Measurements from ENCODE around the gene SLC19A3.
"Not testable (repeated sequence)": the region's sequence is repeated elsewhere in the genome, so short reads cannot be mapped to it uniquely, and the experiment has no call there.

SLC19A3 gene

DNA sequence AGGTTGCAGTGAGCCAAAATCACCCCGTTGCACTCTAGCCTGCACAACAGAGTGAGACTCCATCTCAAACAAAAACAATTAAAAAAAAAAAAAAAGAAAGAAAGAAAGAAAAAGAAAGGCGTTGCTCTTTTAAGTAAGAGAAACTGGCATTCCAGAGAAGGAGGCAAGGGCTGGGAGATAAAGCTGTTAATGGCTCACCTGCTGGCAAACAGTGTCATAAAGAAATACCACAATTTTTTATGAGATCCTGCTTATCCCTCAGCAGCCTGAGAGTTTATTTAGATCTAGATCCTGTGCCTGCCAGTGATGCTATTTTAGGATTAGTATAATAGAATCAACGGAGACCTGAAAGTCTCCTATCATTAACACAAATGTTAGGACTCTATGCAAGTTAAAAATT lies 16.3 kb downstream of the SLC19A3 start:
- no peak for DNase-seq

DNA sequence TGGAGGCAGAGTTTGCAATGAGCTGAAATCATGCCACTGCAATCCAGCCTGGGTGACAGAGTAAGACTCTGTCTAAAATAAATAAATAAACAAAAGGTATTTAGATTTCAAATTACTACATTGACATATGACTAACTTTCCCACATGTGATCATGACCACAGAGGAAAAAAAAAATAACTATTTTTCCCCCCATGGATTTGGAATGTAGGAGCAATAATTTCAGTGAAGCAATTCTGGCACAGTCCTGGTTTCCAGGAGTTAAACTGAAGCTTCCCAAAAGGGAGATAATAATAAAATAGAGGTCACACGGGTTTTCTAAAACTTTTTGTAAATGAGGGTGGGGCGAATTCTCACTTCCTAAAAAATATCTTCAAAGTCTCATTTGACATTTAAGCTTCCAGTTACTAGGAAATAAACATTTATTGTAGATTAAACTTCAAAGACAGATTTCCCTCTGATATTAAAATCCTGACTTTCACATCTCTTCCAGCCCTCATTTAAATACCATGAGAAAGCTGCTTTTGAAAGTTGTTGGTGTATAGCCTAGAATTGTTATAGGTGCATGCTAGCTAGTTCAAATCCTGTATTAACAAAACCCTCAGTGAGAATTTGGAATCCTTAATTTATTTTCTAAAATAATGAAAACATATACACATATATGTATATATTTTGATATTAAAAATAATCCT lies 20.7 kb downstream of the SLC19A3 start:
- DNase-seq, result no peak

DNA sequence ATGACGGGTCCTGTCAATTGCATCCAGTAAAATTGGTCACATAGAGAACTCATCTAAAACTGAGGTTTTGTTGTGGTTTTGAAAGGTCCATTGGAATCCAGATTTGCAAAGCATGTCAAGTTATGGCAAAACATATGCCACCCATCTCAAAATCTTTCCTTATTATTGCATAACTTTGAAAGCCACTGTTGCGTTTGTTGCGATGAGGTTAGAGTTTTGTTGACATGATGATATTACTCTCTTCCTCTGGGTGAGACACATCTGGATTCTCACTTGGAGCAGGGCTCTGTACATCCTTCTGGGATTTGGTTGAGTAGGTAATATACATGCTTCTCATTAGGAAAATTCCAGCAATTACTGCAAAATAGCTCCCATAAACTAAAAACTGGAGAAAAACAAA lies 30.6 kb downstream of the SLC19A3 start:
- no peak for DNase-seq

DNA sequence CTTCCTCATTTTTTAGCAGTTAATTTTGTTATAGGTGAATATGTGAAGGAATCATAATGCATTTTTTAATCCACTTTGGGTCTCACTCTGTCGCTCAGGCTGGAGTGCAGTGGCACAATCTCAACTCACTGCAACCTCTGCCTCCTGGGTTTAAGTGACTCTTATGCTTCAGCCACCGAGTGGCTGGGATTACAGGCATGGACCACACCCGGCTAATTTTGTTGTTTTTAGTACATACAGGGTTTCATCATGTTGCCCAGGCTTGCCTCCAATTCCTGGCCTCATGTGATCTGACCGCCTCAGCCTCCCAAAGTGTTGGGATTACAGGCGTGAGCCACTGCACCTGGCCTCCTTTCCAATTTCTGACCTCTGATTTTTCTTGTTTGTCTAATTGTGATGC lies 33.6 kb downstream of the SLC19A3 start:
- DNase-seq, result no peak

DNA sequence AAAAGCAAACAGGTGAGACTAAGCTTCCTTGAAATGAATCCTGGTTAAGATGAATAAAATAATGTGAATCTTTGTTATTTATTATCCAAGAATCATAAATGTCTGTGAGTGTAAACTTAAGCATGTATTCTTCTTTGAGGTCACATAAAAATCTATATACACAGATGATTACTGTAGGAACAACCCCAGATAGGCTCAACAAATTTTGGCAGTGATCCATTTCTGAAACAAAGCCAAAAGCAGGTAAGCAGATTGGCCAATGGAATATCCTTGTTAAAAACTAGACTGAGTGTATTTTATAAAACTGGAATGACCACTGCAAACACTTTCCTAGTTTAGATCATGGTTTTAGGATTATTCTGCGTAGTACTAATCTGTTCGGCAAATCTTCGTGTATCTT lies 39.9 kb downstream of the SLC19A3 start:
- DNase-seq, result no peak

DNA sequence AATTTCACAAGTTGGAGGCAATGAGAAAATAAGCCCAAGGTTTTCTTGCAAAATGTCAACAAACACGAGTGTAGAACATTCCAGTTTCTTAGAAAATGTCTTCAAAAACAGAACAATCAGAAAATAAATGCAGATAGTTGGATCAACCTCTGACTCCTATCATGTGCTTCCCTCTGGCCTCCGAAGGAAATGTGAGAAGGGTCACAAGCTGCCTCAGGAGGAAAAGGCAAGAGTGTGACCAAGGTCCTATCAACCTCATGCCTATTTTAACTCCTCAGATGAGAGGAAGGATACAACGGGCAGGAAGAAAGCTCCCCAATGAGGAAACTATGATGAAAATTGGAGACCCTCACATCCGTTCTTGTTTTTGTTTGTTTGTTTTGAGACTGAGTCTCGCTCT lies 43.3 kb downstream of the SLC19A3 start:
- DNase-seq, result no peak

DNA sequence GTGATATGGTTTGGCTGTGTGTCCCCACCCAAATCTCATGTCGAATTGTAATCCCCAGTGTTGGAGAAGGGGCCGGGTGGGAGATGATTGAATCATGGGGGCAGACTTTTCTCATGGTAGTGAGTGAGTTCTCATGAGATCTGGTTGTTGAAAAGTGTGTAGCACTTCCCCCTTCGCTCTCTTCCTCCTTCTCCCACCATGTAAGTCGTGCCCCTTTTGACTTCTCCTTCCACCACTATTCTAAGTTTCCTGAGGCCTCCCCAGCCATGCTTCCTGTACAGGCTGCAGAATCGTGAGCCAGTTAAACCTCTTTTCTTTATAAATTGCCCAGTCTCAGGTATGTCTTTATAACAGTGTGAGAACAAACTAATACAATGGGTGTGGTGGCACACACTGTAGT lies 44.2 kb downstream of the SLC19A3 start:
- not testable (repeated sequence) for DNase-seq

DNA sequence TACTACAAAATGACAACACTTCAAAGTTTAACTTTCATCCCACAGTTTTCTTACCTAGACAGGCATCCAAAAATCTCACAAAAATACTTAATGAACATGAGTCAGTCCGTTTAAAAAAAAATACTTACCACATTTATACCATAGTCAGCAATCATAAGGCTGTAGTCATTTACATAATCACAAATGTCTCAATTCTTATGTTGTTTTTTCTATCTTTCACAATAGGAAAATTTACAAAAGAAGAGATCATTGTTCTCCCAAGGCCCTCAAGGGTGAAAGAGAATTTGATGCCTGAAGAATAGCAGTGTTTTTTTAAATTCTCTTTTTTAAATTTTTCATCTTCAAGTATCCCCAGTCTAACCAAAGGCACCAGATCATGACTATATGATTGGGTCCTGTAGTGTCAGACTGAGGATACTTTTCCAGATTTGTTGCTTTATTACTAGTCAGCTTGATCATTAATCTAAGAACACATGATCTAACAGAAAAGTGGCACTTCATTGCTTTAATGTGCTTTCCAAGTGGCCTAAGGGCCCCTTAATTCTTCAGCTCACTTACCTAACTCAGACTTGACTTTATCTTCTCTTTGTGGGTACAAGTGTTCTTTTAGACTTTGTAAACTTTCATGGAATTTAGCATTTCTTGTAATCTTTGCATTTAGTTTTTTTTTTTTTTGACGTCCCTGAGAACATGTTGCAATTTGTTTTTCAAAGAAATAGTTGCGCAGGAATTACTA lies 46.5 kb downstream of the SLC19A3 start:
- DNase-seq, result no peak

DNA sequence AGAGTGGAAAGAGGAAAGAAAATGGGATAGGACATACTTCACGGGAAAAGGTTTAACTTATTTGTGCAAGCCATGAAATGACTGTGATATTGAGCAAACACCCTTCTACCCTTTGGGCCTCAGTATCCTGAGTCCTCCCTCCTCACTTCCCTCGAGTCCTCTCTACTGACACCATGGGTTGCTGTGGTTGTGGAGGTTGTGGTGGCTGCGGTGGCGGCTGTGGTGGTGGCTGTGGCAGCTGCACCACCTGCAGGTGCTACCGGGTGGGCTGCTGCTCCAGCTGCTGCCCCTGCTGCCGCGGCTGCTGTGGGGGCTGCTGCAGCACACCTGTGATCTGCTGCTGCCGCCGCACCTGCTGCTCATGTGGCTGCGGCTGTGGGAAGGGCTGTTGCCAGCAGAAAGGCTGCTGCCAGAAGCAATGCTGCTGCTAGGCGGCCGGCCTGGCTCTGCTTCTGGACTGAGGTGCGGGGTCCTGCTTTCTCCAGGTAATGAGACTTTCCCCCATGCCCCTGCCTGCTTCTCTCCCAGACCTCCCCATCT lies 51.1 kb downstream of the SLC19A3 start, which contains the start of gene SCYGR5:
Gene SCYGR5 (plus strand): TSS at position 174 of the 540 bp plus-strand sequence. CDS start 0 bp downstream, at position 174.
- not testable (repeated sequence) for DNase-seq

DNA sequence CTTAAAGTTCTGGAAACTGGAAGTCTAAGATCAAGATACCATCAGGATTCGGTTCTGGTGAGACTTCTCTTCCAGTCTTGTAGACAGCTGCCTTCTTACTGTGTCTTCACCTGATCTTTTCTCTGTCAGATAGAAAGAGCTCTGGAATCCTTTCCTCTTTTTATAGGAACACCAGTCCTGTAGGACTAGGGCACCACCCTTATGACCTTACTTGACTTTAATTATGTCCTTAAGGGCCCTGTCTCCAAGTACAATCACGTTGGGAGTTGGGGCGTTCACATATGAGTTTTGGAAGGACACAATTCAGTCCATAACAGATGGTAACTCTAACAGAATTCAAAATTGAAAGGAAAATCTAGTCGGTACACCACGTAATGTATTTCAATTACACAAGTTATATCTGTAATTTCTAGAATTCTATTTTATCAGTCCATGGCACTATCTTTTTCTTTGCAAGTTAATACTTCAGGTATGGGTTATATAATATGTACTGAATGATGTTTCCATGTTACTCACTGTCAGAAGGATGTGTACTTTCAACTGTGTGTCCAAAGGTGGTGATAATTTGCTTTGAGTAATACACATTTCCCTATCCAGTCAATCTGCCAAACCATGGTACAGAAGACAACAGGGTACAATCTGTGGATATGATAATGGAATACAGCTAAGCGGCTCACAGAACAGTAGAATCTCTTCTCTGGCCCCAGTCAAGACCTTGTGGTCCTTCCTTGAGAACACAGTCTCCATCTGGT lies 52.5 kb downstream of the SLC19A3 start:
- DNase-seq, result no peak

DNA sequence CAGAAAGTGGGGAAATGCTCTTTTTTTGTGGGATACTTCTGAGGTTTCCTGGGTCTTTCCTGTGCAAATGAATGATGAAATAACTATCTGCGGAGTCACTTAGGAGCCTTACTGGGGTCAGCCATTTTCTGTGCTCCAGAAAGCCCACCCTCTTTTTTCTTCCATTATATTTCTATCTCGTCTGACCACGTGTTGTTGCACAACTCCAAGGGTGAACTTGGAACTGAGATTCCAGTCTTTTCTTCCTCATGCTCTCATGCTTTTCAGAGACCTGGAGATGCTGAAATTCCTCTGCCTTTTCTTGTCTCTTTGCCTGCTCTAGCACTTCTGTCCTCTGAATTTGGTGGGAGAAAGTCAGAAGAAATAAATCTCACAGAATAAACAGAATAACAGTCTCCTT lies 56.0 kb downstream of the SLC19A3 start:
- no peak for DNase-seq

DNA sequence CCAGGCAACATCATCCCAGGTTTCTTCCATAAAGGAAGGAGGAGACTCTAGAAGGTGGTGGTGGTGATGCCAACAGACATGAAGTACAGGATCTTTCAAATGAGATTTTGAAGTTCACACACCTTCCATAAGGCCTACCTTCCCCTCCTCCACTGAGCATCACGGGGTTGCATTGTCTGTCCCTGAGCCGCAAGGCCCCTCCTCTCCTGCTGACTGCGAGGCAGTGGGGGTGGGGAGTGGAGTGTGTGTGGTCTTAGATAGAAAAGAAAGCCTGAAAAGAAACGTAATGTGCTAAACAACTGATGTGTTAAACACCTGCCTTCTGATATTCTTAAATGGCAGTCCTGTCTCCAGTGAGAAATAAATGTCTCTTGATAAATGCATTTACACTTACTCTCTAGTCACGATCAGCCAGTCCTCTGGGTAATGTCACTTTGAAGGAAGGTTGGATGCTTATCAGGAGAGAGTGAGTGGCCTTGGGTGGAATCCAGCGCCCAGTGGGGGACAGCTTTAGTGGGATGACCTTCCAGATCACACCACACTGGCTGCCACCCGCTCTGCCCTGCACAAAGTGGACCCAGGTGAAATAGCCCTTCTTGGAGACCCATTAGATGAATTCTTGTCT lies 56.7 kb downstream of the SLC19A3 start:
- no peak for DNase-seq

DNA sequence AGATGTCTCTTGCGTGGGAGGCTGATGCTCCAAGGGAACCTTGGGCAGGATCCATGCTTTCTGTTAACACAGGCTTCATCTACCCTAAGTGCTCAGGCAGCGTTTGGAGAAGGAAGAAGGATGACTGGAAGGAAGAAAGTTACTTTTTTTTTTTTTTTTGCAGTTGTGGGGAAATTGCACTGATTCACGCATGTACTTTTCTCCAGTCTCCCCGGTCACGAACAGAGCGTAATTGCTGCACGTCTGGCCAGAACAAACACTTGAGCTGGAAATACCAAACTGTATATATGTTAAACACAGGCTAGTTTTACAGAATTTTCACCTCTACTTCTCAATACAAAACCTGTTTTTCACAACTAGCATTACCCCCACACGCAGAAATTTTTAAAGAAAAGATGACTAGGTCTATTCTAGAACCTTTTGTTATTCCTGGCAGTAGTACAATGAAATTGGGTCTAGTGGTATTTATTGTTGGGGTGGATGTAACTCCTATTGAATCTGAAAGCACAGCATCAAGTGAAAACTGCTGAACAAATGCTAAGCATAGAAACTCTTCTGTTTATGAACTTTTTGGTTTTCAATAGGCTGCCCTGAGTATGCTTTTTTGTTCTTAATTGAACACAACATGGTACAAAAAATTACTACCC lies 60.5 kb downstream of the SLC19A3 start:
- DNase-seq, result no peak

DNA sequence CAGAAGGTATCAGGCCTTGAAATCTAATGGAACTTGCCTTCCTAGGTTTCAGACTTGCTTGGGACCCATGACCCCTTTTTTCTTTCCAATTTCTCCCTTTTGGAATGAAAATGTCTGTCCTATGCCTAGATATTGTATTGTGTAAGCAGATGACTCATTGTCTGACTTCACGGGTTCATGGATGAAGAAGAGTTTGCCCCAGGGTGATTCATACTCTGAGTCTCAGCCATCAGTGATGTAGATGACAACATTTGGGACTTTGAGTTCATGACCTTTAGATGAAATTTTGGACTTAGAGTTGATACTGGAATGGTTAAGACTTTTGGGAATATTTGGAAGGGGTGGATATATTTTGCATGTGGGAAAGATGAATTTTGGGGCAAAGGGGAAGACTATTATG lies 62.4 kb downstream of the SLC19A3 start:
- no peak for DNase-seq

DNA sequence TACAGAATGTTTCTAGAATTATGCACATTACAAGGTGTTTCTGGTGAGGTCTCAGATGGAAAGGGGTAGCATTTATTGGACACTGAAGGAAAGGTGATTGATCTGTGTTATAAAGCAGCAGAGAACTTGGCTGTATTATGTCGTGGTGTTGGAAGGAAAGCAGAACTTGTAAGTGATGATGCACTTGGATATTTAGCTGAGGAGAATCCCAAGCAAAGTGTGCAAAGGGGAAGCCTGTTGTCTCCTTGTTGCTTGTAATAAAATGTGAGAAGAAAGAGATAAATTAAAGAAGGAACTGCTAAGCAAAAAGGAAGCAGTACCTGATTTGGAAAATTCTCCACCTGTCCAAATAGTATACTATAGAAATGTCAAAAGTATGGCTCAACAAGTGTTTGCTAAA lies 63.4 kb downstream of the SLC19A3 start:
- DNase-seq, result no peak

DNA sequence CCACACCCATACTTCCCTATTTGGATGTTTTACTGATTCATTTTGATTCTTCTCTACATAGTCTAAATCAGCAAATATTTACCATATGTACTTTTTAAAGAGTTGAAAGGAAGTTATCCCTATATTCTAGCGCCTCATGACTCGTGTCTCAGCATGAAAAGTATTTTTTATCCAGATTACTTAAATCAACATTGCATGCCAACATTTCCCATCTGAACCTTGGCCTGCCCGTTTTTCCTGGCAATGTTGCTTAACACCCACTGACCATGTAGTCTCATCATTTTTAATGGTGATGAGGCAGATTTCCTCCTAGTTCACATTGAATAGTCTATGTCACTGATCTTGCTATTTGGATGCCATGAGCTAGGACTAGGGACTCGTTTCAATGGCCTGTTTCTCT lies 64.4 kb downstream of the SLC19A3 start:
- no peak for DNase-seq

DNA sequence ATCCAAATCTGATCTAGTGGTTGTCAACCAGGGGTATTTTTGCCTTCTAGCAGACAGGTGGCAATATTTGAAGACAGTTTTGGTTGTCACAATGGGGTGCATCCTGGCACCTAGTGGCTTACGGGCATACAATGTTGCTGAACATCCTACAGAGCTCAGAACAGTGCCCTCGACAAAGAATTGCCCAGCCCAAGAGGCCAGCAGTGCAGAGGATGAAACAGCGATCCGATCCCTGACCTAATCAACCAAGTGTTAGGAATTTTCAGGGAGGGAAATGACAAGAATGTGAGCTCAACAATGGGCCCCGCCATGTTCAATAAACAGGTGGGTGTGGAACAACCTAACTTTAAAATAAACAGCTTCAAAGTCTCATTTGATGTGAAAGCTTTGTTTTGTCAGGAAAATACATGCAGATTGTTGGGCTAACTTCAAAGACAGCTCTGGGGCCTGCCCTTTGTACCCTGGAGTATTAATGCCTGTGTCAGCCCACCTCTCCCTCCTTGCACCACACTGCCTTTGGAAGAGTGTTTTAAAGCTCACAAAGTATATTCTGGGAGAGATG lies 73.8 kb downstream of the SLC19A3 start:
- DNase-seq, result no peak

DNA sequence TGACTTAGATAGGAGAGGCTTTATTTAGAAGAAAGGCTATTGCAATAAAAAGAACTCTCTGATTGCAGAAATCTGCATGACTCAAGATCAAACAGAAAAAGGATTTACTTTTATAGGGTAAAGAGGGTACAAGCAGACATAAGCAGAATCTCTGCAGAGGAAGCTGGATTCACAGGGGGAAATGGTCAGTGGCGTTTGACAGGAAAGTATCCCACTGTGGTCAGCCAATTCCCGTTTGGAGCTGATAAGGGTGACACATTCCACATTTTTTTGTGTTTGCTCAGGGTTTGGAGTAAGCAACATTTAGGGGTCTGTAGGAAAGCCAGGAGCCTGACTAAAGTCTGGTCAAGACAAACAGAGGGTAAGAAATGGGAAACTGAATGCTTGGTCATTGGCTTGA lies 75.2 kb downstream of the SLC19A3 start:
- DNase-seq, result no peak

DNA sequence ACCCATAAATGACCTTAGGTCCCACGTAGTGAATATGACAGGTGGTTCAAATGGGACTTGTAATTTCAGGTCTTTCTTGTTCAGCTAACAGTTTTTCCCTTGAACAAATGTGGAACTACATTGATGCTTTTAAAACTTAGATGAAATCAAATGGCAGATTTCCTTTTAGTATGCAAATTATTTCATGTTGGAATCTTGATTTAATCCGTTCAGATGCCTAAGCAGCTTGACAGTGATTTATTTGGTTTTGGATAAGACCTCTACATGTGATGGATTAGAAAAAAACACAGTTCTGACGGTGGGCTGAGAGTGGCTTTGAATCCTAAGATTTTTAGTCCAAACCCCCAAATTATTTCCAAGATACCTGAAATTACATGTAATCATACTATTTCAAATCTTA lies 83.6 kb downstream of the SLC19A3 start:
- DNase-seq, result no peak
